Fibroblast of lung (primary cell): Measurements from ENCODE around the gene CCDC158.

Experiments
- CTCF ChIP-seq, 2 donors: IDR thresholded peaks in 1 of 2; conservative IDR thresholded peaks in 1 of 2; 1 replicate in 1 of 2; 2 replicates in 1 of 2; pipeline ENCODE4 v1.5.1; 2011 to 2012; ENCODE audit warnings: low read length in 2 of 2, control low read depth in 1 of 2, inconsistent platforms in 1 of 2, low read depth in 1 of 2, mild to moderate bottlenecking in 1 of 2
- EZH2 ChIP-seq: IDR thresholded peaks from 2 replicates; pipeline ENCODE4 v1.5.1; 2012; ENCODE audit warnings: low read length, control low read depth, mild to moderate bottlenecking; ENCODE audit errors: missing control alignments

- TF ChIP-seq CTCF (conservative IDR thresholded peaks at IDR 0.05 in 1 of 2, IDR thresholded peaks at IDR 0.05 in 1 of 2; ENCODE audit: low read depth in 1 of 2, low read length in 2 of 2) (no peak), EZH2 (no peak)
These were observed 137.0 kb downstream of the CCDC158 start for GRCh38 chr4:76283900-76284299.
